ENCODE results near the gene MSMP. TPM values are rescaled to one million over a fixed set of nuclear protein-coding genes. Genes with fewer than 3 reads are reported as not detected.

Gene MSMP
- polyA plus RNA-seq, 3 donors: not detected

DNA sequence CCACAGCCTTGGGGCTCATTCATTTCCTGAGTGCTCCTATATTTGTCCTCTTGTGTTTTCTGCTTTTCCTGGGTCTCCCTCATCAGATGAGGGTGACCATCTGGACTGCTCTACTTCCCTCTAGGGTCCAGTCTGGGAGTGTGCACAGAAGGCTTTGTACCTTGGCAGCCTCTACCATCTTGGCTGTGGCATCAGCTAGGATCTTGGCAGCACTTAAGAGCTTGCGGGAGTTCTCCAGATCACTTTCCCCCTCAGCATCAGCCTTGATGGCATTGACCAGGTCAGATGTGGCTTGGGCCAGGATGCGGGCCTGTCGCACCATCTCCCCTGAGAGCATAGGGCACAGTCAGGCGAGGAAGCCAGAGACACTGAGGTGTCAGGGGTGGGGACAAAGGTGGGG, 37.8 kb downstream of the MSMP start:
- Histone ChIP-seq H3K9me3 (replicated peaks in 1 of 2; ENCODE audit: control insufficient read depth in 1 of 2, insufficient read depth in 1 of 2, low read length in 2 of 2) (no peaks in the 10 kb centered on the region), H3K27ac (ENCODE audit: low read depth in 1 of 2, low read length in 2 of 2) (peak overlapping the region in 1 of 2 donors; percentile 11), H3K79me2 (ENCODE audit: insufficient read depth, low read length) (peaks cover 10% of the 10 kb centered on the region), H2AFZ (ENCODE audit: insufficient read depth, low read depth, low read length, poor library complexity, severe bottlenecking) (no peak overlapping the region), H3K4me3 (replicated peaks in 1 of 3; ENCODE audit: low read depth in 2 of 3, low read length in 3 of 3) (no peak overlapping the region), H3K36me3 (replicated peaks in 1 of 2; ENCODE audit: control insufficient read depth in 1 of 2, insufficient read depth in 2 of 2, low read length in 2 of 2) (peaks cover 97 to 100% of the 10 kb centered on the region in 2 donors), H3K9ac (ENCODE audit: insufficient read depth, low read length, poor library complexity, severe bottlenecking) (no peak overlapping the region), H3K4me1 (ENCODE audit: control insufficient read depth in 1 of 2, insufficient read depth in 2 of 2, low read length in 2 of 2) (no peaks in the 10 kb centered on the region), H4K20me1 (ENCODE audit: insufficient read depth, low read length) (peaks cover 100% of the 10 kb centered on the region), H3K27me3 (ENCODE audit: control insufficient read depth in 2 of 2, insufficient read depth in 2 of 2, low read length in 2 of 2) (no peaks in the 10 kb centered on the region), H3K4me2 (replicated peaks; ENCODE audit: extremely low read depth, low read length, poor library complexity, severe bottlenecking) (no peak overlapping the region)
- Mint-ChIP-seq H3K4me1 (no peaks in the 10 kb centered on the region), H3K9me3 (no peaks in the 10 kb centered on the region), H3K36me3 (peaks cover 0 to 94% of the 10 kb centered on the region in 2 donors), H3K4me3 (no peak overlapping the region), H3K27ac (peak overlapping the region in 4 of 7 donors; percentile 8 to 51 (median 28)), H3K27me3 (ENCODE audit: low read depth in 3 of 3) (peaks cover 0 to 2% (median 0%) of the 10 kb centered on the region in 3 donors)
- TF ChIP-seq, protein P1, sequence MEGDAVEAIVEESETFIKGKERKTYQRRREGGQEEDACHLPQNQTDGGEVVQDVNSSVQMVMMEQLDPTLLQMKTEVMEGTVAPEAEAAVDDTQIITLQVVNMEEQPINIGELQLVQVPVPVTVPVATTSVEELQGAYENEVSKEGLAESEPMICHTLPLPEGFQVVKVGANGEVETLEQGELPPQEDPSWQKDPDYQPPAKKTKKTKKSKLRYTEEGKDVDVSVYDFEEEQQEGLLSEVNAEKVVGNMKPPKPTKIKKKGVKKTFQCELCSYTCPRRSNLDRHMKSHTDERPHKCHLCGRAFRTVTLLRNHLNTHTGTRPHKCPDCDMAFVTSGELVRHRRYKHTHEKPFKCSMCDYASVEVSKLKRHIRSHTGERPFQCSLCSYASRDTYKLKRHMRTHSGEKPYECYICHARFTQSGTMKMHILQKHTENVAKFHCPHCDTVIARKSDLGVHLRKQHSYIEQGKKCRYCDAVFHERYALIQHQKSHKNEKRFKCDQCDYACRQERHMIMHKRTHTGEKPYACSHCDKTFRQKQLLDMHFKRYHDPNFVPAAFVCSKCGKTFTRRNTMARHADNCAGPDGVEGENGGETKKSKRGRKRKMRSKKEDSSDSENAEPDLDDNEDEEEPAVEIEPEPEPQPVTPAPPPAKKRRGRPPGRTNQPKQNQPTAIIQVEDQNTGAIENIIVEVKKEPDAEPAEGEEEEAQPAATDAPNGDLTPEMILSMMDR (IDR thresholded peaks at IDR 0.05): no peak
- WGBS (ENCODE audit: insufficient coverage): 100% methylated on average over 3 of the region's 4 CpGs
- intact Hi-C loops (cut with micrococcal nuclease): no loop called here
- DNase-seq: no peak

DNA sequence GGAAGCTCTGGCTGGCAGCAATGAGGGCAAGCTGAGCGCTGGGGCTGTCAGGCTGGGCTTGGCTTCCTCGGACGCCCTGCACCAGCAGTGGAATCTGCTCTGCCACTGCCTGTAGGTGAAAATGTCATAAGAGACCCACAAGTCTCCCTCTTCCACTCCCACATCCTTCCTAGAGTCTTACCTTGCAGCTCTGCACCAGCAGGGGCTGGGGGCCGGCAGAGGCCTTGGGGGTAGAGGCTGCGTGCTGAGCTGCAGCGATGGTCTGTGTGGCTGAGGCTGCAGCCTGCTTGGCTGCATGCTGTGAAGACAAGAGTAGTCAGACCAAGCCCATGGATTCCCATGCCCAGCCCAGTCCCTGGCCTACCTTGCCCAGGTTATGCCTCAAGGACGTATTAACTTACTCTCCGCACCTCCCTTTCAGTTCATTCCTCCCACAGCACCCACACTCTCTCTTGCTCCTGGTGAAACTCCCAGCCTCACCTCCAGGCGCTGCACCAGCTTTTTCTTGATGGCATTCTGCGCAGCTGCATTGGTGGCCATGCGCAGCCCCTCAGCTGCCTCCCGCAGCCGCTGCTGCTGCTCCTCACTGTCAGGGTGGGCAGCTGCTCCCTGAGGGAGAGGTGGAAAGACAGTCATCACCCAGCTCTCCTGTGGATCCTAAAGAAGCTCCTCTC, 39.4 kb downstream of the MSMP start:
- Histone ChIP-seq H3K4me3 (replicated peaks in 1 of 3; ENCODE audit: low read depth in 2 of 3, low read length in 3 of 3) (no peak overlapping the region), H3K27me3 (ENCODE audit: control insufficient read depth in 2 of 2, insufficient read depth in 2 of 2, low read length in 2 of 2) (no peaks in the 10 kb centered on the region), H2AFZ (ENCODE audit: insufficient read depth, low read depth, low read length, poor library complexity, severe bottlenecking) (no peak overlapping the region), H3K27ac (ENCODE audit: low read depth in 1 of 2, low read length in 2 of 2) (peak overlapping the region in 1 of 2 donors; percentile 44), H3K36me3 (replicated peaks in 1 of 2; ENCODE audit: control insufficient read depth in 1 of 2, insufficient read depth in 2 of 2, low read length in 2 of 2) (peaks cover 96 to 100% of the 10 kb centered on the region in 2 donors), H3K4me1 (ENCODE audit: control insufficient read depth in 1 of 2, insufficient read depth in 2 of 2, low read length in 2 of 2) (no peaks in the 10 kb centered on the region), H3K4me2 (replicated peaks; ENCODE audit: extremely low read depth, low read length, poor library complexity, severe bottlenecking) (no peak overlapping the region), H3K9me3 (replicated peaks in 1 of 2; ENCODE audit: control insufficient read depth in 1 of 2, insufficient read depth in 1 of 2, low read length in 2 of 2) (no peaks in the 10 kb centered on the region), H3K9ac (ENCODE audit: insufficient read depth, low read length, poor library complexity, severe bottlenecking) (no peak overlapping the region), H3K79me2 (ENCODE audit: insufficient read depth, low read length) (peaks cover 10% of the 10 kb centered on the region), H4K20me1 (ENCODE audit: insufficient read depth, low read length) (peaks cover 99% of the 10 kb centered on the region)
- Mint-ChIP-seq H3K4me3 (no peak overlapping the region), H3K36me3 (peaks cover 0 to 92% of the 10 kb centered on the region in 2 donors), H3K27me3 (ENCODE audit: low read depth in 3 of 3) (peaks cover 0 to 2% (median 0%) of the 10 kb centered on the region in 3 donors), H3K27ac (peak overlapping the region in 4 of 7 donors; percentile 11 to 55 (median 30)), H3K4me1 (no peaks in the 10 kb centered on the region), H3K9me3 (no peaks in the 10 kb centered on the region)
- no peak for DNase-seq
- intact Hi-C loops (cut with micrococcal nuclease): no loop called here
- 95% methylated on average over 10 of the region's 13 CpGs for WGBS (ENCODE audit: insufficient coverage)
- TF ChIP-seq, protein P1 (IDR thresholded peaks at IDR 0.05): no peak
